LNCaP clone FGC (cell line): ENCODE measurements around the gene CPZ.

Source experiments
- DNase-seq: peaks from one replicate; pipeline ENCODE4 v3.0.0-alpha.2; 2011; ENCODE audit warnings: low read depth
- H3K4me3 ChIP-seq: 2 replicates; pipeline ENCODE4 v1.5.1; 2011; ENCODE audit warnings: mild to moderate bottlenecking, low read depth, low read length, control low read depth
- CTCF ChIP-seq: IDR thresholded peaks from 2 replicates; pipeline ENCODE4 v1.5.1; 2012; ENCODE audit warnings: mild to moderate bottlenecking; ENCODE audit not compliant: control insufficient read depth, insufficient read depth; ENCODE audit errors: extremely low read depth

Gene CPZ

GRCh38 chr4:8646296-8647093 lies 53.9 kb downstream of the CPZ start:
- no peak for DNase-seq
- H3K4me3 ChIP-seq: no peak overlapping the region
- no peak for TF ChIP-seq CTCF

GRCh38 chr4:8647094-8647570 lies 54.6 kb downstream of the CPZ start:
- H3K4me3 ChIP-seq: no peak overlapping the region
- no peak for DNase-seq
- TF ChIP-seq CTCF: no peak

GRCh38 chr4:8647626-8648025 lies 55.1 kb downstream of the CPZ start:
- no peak for DNase-seq
- H3K4me3 ChIP-seq: no peak overlapping the region
- no peak for TF ChIP-seq CTCF

- no peak overlapping the region for H3K4me3 ChIP-seq
- DNase-seq: no peak
- no peak for TF ChIP-seq CTCF
Measured at GRCh38 chr4:8648296-8648695, 55.7 kb downstream of the CPZ start.

GRCh38 chr4:8648816-8649630 lies 56.5 kb downstream of the CPZ start:
- DNase-seq: no peak
- TF ChIP-seq CTCF: no peak
- H3K4me3 ChIP-seq: no peak overlapping the region

- no peak overlapping the region for H3K4me3 ChIP-seq
- TF ChIP-seq CTCF: no peak
- no peak for DNase-seq
Measured at GRCh38 chr4:8649631-8650361, 57.2 kb downstream of the CPZ start.
